EL (cell line): Measurements from ENCODE around the gene SCCPDH.

ENCODE experiments used
- DNase-seq: peaks from one replicate; pipeline ENCODE4 v3.0.0-alpha.2; 2016

SCCPDH gene

GRCh38 chr1:246753670-246754535 lies 29.7 kb downstream of the SCCPDH start:
- DNase-seq, result peak; percentile 72

GRCh38 chr1:246755419-246755818 lies 31.2 kb downstream of the SCCPDH start:
- DNase-seq, result no peak

GRCh38 chr1:246760422-246761347 lies 36.5 kb downstream of the SCCPDH start:
- DNase-seq, result no peak

GRCh38 chr1:246761396-246761795 lies 37.2 kb downstream of the SCCPDH start:
- DNase-seq, result peak; percentile 24

- DNase-seq, result no peak
These were observed 41.3 kb downstream of the SCCPDH start for GRCh38 chr1:246765521-246765920.

- DNase-seq, result no peak
These were observed 44.3 kb downstream of the SCCPDH start for GRCh38 chr1:246768403-246769020.

- peak; percentile 78 for DNase-seq
These were observed 45.1 kb downstream of the SCCPDH start for GRCh38 chr1:246769306-246769705.

- DNase-seq, result no peak
These were observed 47.2 kb downstream of the SCCPDH start for GRCh38 chr1:246771366-246771765.

GRCh38 chr1:246772686-246773085 lies 48.5 kb downstream of the SCCPDH start:
- DNase-seq, result no peak

GRCh38 chr1:246773213-246773641 lies 49.0 kb downstream of the SCCPDH start:
- no peak for DNase-seq

- DNase-seq, result no peak
These were observed 51.5 kb downstream of the SCCPDH start for GRCh38 chr1:246775531-246776385.

GRCh38 chr1:246776923-246777322 lies 52.7 kb downstream of the SCCPDH start:
- DNase-seq, result no peak

- no peak for DNase-seq
These were observed 54.5 kb downstream of the SCCPDH start for GRCh38 chr1:246778663-246779062.

- DNase-seq, result no peak
These were observed 55.5 kb downstream of the SCCPDH start for GRCh38 chr1:246779561-246780175.

GRCh38 chr1:246780264-246780663 lies 56.1 kb downstream of the SCCPDH start:
- no peak for DNase-seq

- DNase-seq, result no peak
These were observed 57.0 kb downstream of the SCCPDH start for GRCh38 chr1:246781212-246781611.

GRCh38 chr1:246782120-246782900 lies 58.1 kb downstream of the SCCPDH start:
- peak; percentile 81 for DNase-seq

- peak; percentile 51 for DNase-seq
These were observed 60.6 kb downstream of the SCCPDH start for GRCh38 chr1:246784621-246785493.

- DNase-seq, result no peak
These were observed 61.4 kb downstream of the SCCPDH start for GRCh38 chr1:246785494-246786111.
